Uterus (tissue), 4 donors: ENCODE results near the gene MED22. TPM values are rescaled to one million over a fixed set of nuclear protein-coding genes. Genes with fewer than 3 reads are reported as not detected.
"Not testable (repeated sequence)": the region's sequence is repeated elsewhere in the genome, so short reads cannot be mapped to it uniquely, and the experiment has no call there.

ENCODE experiments used
- DNase-seq, 2 donors: peaks; one replicate each; pipeline ENCODE4 v3.0.0-alpha.2; 2019 to 2020
- H3K27ac ChIP-seq, 2 donors: fragments of 200-600 bp; sonication (generic); 1 replicate in 1 of 2; 2 replicates in 1 of 2; pipeline ENCODE4 v1.5.1; 2016 to 2018
- H3K27me3 ChIP-seq, 2 donors: fragments of 200-600 bp; sonication (generic); one replicate each; pipeline ENCODE4 v1.5.1; 2018 to 2019; ENCODE audit warnings: control low read depth in 1 of 2
- H3K36me3 ChIP-seq, 2 donors: fragments of 200-600 bp; sonication (generic); one replicate each; pipeline ENCODE4 v1.5.1; 2019; ENCODE audit warnings: control low read depth in 1 of 2
- H3K4me1 ChIP-seq, 2 donors: fragments of 200-600 bp; sonication (generic); one replicate each; pipeline ENCODE4 v1.5.1; 2018 to 2019; ENCODE audit warnings: control low read depth in 1 of 2
- H3K4me3 ChIP-seq, 2 donors: fragments of 200-600 bp; sonication (generic); 1 replicate in 1 of 2; 2 replicates in 1 of 2; pipeline ENCODE4 v1.5.1; 2018 to 2019; ENCODE audit warnings: mild to moderate bottlenecking in 1 of 2
- H3K9me3 ChIP-seq, 2 donors: fragments of 200-600 bp; sonication (generic); one replicate each; pipeline ENCODE4 v1.5.1; 2019; ENCODE audit warnings: control low read depth in 1 of 2
- CTCF ChIP-seq, 4 experiments: fragments of 200-600 bp in 2 of 4; fragments of 450-650 bp in 2 of 4; sonication (generic) in 2 of 4; IDR thresholded peaks; one replicate each; pipeline ENCODE4 v1.5.1; 2016 to 2019; ENCODE audit warnings: antibody characterized with exemption in 4 of 4, mild to moderate bottlenecking in 2 of 4, moderate library complexity in 1 of 4
- POLR2A ChIP-seq, 2 donors: fragments of 450-650 bp; IDR thresholded peaks; one replicate each; pipeline ENCODE4 v1.6.1; 2016; ENCODE audit warnings: antibody characterized with exemption in 2 of 2, mild to moderate bottlenecking in 1 of 2, moderate library complexity in 1 of 2
- intact Hi-C: fragments of 100-400 bp; cut with DNase I; formaldehyde crosslinking; loops from one replicate; pipeline ENCODE4 v1.15.1; 2023; ENCODE audit warnings: low total_unique reads
- total RNA-seq, 4 donors: library from RNA; depleted of rRNA in 3 of 4; stranded (reverse); fragments of >200 nt in 3 of 4; gene quantifications; one replicate each; pipeline versions ENCODE4 v1.1.0 to v1.2.4, GENCODE V29; 2014 to 2023
- donor health status: DM: yes; HTN: yes; CAD: no.

The MED22 gene
- total RNA-seq, 4 donors from 2014 or later, result 10.0 to 41.0 (median 30.9) TPM

DNA sequence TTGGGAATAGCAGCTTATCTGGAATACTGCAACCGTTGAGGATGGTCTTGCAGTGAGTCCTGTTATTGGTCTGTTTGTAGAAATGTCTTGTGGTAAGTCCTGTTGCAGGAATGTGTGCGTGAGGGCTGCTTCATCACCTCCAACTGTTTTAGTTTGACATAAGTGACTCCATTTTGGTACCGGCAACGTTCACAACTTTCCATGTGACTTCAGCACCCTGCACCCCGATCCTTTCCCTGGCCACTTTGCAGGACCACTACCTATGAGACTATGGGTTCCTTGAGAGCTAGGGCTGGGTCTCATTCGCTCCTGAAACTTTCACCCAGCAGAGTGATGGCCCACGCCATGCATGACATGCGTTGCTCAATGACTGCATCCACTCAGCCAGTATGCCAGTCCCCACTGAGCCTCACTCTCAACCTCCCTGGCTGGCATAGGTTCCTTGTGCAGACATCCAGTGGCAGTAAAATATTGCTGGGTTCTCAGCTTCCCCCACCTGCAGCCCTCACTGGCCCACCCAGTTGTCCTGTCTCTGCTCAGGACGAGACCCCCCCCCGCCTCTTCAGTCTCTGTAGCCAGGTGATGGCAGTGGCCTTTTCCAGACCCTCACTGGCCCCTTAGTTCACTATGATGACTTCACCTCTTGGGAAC lies 20.0 kb downstream of the MED22 start:
- Histone ChIP-seq H3K4me3 (no peak overlapping the region), H3K27ac (no peak overlapping the region), H3K27me3 (no peaks in the 10 kb centered on the region), H3K9me3 (no peaks in the 10 kb centered on the region), H3K4me1 (no peaks in the 10 kb centered on the region), H3K36me3 (no peaks in the 10 kb centered on the region)
- peak in 1 of 2 donors; percentile 8 for DNase-seq
- no peak for TF ChIP-seq POLR2A (IDR thresholded peaks at IDR 0.05)
- TF ChIP-seq CTCF (IDR thresholded peaks at IDR 0.05), result no peak
- intact Hi-C loops, result no loop called here

DNA sequence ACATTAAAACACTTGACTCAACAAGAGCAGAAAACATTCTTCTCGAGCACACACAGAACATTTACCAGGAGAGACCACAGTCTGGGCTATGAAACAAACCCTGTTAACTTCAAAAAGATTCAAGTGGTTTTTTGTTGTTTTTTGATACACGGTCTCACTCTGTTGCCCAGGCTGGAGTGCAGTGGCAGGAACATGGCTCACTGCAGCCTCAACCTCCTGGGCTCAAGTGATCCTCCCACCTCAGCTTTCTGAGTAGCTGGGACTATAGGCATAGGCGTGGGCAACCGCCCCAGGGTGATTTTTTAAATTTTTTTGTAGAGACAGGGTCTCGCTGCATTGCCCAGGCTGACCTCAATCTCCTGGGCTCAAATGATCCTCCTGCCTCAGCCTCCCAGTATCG lies 20.9 kb downstream of the MED22 start:
- H3K27me3 ChIP-seq, H3K9me3 ChIP-seq, intact Hi-C loops, H3K27ac ChIP-seq, DNase-seq, H3K36me3 ChIP-seq, H3K4me3 ChIP-seq, H3K4me1 ChIP-seq: not testable (repeated sequence)

GRCh38 chr9:133323991-133324703 lies 23.8 kb downstream of the MED22 start:
- no peak overlapping the region for H3K4me3 ChIP-seq
- H3K9me3 ChIP-seq, result no peaks in the 10 kb centered on the region
- no peak for DNase-seq
- no peaks in the 10 kb centered on the region for H3K36me3 ChIP-seq
- no peaks in the 10 kb centered on the region for H3K27me3 ChIP-seq
- intact Hi-C loops, result no loop called here
- H3K4me1 ChIP-seq, result no peaks in the 10 kb centered on the region
- TF ChIP-seq CTCF (IDR thresholded peaks at IDR 0.05) (no peak), POLR2A (IDR thresholded peaks at IDR 0.05) (no peak)
- no peak overlapping the region for H3K27ac ChIP-seq

DNA sequence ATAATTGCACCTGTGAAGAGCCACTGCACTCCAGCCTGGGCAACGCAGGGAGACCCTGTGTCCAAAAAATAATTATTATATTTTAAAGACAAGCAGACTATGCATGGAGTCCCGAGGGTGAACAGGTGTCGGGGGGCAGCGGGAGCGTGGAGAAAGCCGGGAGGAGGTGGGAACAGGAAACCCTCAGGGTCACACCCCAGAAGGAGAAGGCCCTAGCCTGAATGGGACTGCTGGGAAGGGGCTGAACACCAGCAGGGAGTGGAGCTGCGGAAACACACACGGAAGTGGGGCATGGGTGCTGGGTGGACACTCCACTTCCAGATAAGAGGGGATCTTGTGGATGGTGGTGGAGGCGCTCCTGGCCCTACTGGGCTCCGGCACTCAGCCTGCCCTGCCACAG lies 24.7 kb downstream of the MED22 start:
- no peaks in the 10 kb centered on the region for H3K36me3 ChIP-seq
- TF ChIP-seq POLR2A (IDR thresholded peaks at IDR 0.05) (no peak), CTCF (IDR thresholded peaks at IDR 0.05) (no peak)
- H3K4me1 ChIP-seq, result no peaks in the 10 kb centered on the region
- no peaks in the 10 kb centered on the region for H3K27me3 ChIP-seq
- intact Hi-C loops, result no loop called here
- no peak for DNase-seq
- no peak overlapping the region for H3K4me3 ChIP-seq
- no peak overlapping the region for H3K27ac ChIP-seq
- no peaks in the 10 kb centered on the region for H3K9me3 ChIP-seq

DNA sequence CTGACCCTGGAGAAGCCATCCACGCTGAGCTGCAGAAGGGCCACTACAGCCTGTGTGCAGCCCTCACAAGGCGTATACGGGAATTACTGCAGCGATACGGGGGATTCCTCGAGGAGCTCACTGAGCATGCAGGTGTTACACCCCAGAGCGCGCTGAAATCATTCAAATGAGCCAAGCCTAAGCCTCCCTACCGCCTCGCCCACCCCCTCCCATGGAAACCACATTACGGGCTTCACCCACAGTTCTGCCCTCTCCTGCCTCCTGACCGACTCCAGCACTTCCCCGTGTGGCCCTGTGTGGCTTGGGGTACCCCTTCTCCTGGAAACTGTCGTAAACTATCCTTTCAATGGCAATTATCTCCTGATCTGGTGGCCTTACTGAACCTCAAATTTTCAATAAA lies 25.2 kb downstream of the MED22 start:
- no peak for TF ChIP-seq CTCF (IDR thresholded peaks at IDR 0.05)
- no peak for TF ChIP-seq POLR2A (IDR thresholded peaks at IDR 0.05)
- no peak for DNase-seq
- Histone ChIP-seq H3K4me1 (no peaks in the 10 kb centered on the region), H3K9me3 (no peaks in the 10 kb centered on the region), H3K27me3 (no peaks in the 10 kb centered on the region), H3K36me3 (no peaks in the 10 kb centered on the region), H3K27ac (no peak overlapping the region), H3K4me3 (no peak overlapping the region)
- intact Hi-C loops, result no loop called here
